Stimulated activated CD4-positive, alpha-beta T cell treated with anti-CD3 and anti-CD28 coated beads, Interleukin-15, amount 100 ng/mL, for 24 hours (primary cell): ENCODE data around the gene POLR1A.

Experiments
- DNase-seq: peaks from one replicate; pipeline ENCODE4 v3.0.0-alpha.2; 2020

POLR1A gene

GRCh38 chr2:86036669-86037138 is 69.0 kb downstream of the POLR1A start:
- DNase-seq = no peak

GRCh38 chr2:86035883-86036668 is 69.6 kb downstream of the POLR1A start:
- peak; percentile 76 for DNase-seq

GRCh38 chr2:86035376-86035882 is 70.3 kb downstream of the POLR1A start:
- DNase-seq = no peak

GRCh38 chr2:86033751-86034692 is 71.7 kb downstream of the POLR1A start:
- no peak for DNase-seq

- no peak for DNase-seq
These were observed 72.7 kb downstream of the POLR1A start for GRCh38 chr2:86032861-86033595.

- no peak for DNase-seq
These were observed 74.1 kb downstream of the POLR1A start for GRCh38 chr2:86031606-86032005.

GRCh38 chr2:86031151-86031550 is 74.5 kb downstream of the POLR1A start:
- DNase-seq = no peak

- no peak for DNase-seq
These were observed 75.8 kb downstream of the POLR1A start for GRCh38 chr2:86029873-86030272.

- no peak for DNase-seq
These were observed 76.8 kb downstream of the POLR1A start for GRCh38 chr2:86028766-86029381.

GRCh38 chr2:86027922-86028765 is 77.5 kb downstream of the POLR1A start:
- no peak for DNase-seq

- no peak for DNase-seq
These were observed 78.3 kb downstream of the POLR1A start for GRCh38 chr2:86027196-86027921.

- DNase-seq = no peak
These were observed 79.0 kb downstream of the POLR1A start for GRCh38 chr2:86026744-86027065.

- DNase-seq = no peak
These were observed 79.5 kb downstream of the POLR1A start for GRCh38 chr2:86025976-86026743.

- DNase-seq = no peak
These were observed 80.4 kb downstream of the POLR1A start for GRCh38 chr2:86025229-86025820.

GRCh38 chr2:86023366-86023712 is 82.3 kb downstream of the POLR1A start:
- no peak for DNase-seq

GRCh38 chr2:86022661-86023365 is 82.9 kb downstream of the POLR1A start:
- no peak for DNase-seq

- no peak for DNase-seq
These were observed 84.0 kb downstream of the POLR1A start for GRCh38 chr2:86021396-86022378.

GRCh38 chr2:86020984-86021383 is 84.7 kb downstream of the POLR1A start:
- no peak for DNase-seq
